ENCODE measurements around the gene SLC33A1.
"Not testable (repeated sequence)": the region's sequence is repeated elsewhere in the genome, so short reads cannot be mapped to it uniquely, and the experiment has no call there.

Gene SLC33A1

GRCh38 chr3:155854141-155854940, at the start of gene SLC33A1:
TSS of gene SLC33A1 (minus strand) at chr3:155854427. CDS start at chr3:155853997, 430 bp downstream.
- peak; percentile 100 for DNase-seq

DNA sequence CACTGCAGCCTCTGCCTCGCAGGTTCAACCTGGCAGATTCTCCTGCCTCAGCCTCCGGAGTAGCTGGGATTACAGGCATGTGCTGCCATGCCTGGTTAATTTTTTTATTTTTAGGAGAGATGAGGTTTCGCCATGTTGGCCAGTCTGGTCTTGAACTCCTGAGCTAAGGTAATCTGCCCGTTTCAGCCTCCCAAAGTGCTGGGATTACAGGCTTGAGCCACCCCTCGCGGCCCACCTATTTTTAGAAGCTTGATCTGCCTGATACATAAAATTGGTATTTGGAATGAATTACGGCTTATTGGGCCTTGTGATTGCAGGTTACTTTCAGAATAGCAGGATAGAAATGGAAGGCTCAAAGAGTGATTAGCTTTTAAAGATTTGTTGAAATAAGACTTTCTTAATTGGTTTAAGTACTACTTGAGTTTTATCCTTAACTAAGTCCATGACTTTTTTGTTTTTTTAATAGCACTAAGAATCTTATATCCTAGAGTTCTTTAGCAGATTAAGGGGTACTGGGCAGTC, 41.2 kb upstream of the SLC33A1 start:
- DNase-seq, result no peak

- no peak for DNase-seq
Measured at GRCh38 chr3:155891321-155891720, 37.1 kb upstream of the SLC33A1 start.

- DNase-seq, result peak; percentile 42
Measured at GRCh38 chr3:155890671-155891190, 36.5 kb upstream of the SLC33A1 start.

DNA sequence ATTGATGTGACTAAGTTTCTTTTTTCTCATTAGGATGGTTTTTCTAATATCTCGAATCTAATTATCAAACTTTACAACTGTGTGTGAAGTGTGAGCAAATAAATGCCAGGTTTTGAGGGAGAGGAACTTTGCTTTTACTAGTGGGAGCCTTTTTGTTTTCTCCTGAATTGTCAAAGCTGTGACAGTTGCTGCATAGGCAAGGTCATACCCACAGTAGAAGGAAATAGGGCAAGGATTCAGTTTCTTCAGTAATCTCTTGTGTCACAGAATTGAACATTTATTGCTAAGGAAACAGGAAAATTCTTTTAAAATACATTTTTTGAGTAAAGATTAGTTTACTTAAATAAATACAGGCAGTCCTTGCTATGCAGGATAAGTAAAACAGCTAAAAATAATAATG, 35.7 kb upstream of the SLC33A1 start:
- DNase-seq, result no peak

DNA sequence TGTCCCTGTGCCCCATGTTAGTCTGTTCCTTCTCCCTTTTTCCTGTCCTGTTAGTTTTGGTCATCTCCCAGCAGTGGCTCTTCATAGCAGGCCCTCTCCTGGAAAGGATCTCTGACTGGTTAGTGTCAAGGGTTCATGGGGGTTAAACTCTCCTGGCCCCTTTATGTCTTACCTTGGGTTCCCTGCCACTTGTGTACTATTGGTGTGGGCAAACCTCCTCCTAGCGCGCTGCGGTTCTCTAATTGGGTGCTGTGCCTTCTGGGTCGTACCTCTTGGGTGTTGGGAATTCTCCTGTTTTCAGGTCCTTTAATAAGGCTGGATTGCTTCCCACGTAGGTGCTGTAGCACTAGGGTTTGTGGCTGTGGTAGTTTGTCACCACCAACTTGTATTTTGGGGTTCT, 35.0 kb upstream of the SLC33A1 start:
- no peak for DNase-seq

- DNase-seq, result no peak
Measured at GRCh38 chr3:155886915-155887314, 32.7 kb upstream of the SLC33A1 start.

- DNase-seq, result not testable (repeated sequence)
Measured at GRCh38 chr3:155886348-155886747, 32.1 kb upstream of the SLC33A1 start.

DNA sequence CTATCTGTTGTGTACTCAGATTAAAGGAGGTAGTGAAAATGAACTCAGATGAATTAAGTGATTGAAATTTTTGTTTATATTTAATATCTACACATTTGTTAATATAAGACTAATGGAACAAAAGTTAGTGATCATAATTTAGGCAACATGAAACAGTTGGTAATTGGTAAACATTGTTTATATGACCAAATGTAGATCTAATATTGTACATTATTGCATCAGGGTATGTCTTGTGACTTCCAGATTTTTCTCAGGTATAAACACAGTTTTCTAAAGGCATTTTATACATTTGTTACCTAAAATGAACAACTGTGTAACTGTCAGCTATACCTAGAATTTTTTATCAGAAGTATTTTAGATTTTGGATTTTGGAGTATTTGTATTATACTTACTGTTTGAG, 31.1 kb upstream of the SLC33A1 start:
- no peak for DNase-seq

DNA sequence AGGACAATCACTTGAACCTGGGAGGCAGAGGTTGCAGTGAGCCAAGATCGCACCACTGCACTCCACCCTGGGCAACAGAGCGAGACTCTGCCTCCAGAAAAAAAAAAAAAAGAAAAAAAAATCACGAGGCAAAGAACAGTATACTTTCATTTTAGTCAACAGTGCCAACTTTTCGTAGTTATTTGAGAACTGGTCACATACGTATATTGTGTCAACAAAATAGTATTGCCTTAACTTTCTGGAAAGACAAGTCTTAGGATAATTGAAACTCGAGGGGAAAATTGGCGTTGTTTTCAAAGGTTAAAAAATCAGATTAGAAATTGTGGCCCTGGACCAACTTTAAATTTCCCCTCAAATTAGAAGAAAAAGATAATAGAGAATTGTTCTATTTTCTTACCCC, 30.1 kb upstream of the SLC33A1 start:
- DNase-seq, result no peak

GRCh38 chr3:155880286-155880685, 26.1 kb upstream of the SLC33A1 start:
- no peak for DNase-seq

DNA sequence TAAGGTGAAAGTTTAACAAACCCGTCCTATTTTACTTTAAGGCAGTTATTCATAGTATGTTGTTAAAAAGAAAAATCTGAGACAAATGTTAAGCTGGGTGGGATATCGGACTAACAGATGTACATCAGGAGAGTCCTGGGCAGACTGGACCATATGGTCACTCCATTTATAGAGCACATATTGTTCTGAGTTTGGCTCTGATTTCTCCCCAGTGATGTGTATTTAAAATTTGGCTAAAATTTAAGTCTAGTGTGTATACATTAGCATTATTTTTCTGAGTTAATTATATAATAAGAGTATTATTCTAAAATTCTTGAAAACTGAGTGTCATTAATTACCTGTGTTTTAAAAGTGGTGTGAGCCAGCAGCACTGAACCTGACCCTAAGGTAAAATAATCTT, 22.3 kb upstream of the SLC33A1 start:
- DNase-seq, result no peak

GRCh38 chr3:155876037-155876436, 21.8 kb upstream of the SLC33A1 start:
- no peak for DNase-seq

GRCh38 chr3:155872904-155873646, 18.8 kb upstream of the SLC33A1 start:
- no peak for DNase-seq

DNA sequence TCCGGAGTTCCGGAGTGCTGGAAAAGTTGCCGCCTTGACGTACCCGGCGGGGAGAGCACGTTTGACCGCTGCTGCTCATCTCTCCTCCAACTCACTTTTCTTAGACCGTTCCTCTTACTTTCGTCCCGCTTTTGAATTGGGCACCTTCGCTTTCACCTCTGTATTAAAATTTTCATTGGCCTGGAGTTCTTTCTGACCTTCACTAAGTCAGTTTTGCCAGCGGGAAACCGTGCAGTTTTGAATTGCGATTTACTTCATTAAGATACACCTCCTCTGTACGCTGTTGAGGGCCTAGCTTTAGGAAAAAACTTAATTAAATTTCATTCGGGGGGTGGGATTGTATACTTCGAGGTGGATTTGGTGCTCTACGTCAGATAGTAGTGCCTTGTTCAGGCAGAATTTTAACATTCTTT, 17.5 kb upstream of the SLC33A1 start:
- DNase-seq, result no peak

- peak; percentile 49 for DNase-seq
Measured at GRCh38 chr3:155870945-155871745, 16.9 kb upstream of the SLC33A1 start.

GRCh38 chr3:155870133-155870944, 16.1 kb upstream of the SLC33A1 start, which contains the start of gene GMPS:
TSS of gene GMPS (plus strand) at chr3:155870650. CDS start at chr3:155870871, 221 bp downstream.
- DNase-seq, result peak; percentile 100

DNA sequence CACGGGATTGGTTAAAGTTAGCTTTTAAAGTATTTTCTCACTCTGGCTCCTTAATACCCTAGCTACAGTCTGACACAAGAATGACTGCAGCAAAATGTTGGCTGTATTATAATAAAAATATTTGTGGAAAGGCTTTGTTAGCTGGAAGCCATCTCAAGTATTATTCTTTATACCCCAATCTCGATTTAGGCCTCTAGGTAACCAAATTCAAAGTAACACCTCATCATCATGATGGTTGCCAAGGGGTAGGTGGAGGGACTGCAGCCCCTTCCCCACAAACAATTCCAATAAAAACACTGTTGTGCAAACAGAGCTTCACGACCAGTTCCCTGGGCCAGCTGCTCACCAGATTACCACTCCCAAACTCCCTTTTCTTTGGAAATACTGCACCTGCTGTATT, 15.5 kb upstream of the SLC33A1 start:
- no peak for DNase-seq

GRCh38 chr3:155863072-155863784, 9.0 kb upstream of the SLC33A1 start:
- no peak for DNase-seq

- not testable (repeated sequence) for DNase-seq
Measured at GRCh38 chr3:155862290-155862982, 8.2 kb upstream of the SLC33A1 start.
